BJ (cell line): ENCODE measurements around the gene BRD2. TPM values are rescaled to one million over a fixed set of nuclear protein-coding genes. Genes with fewer than 3 reads are reported as not detected.

Source experiments
- CTCF ChIA-PET: fragments of 350-600 bp; formaldehyde crosslinking; extraction: SDS; loops from one replicate; lab custom pipeline; 2021; ENCODE audit warnings: antibody characterized with exemption, inconsistent platforms; lab: Yijun Ruan, JAX
- POLR2A ChIA-PET: fragments of 300-600 bp; sonication (Branson Sonifier 250); formaldehyde crosslinking; extraction: SDS; loops from one replicate; lab custom pipeline; 2021; ENCODE audit warnings: antibody characterized with exemption; lab: Charles Lee
- DNase-seq: peaks from one replicate; pipeline ENCODE4 v3.0.0-alpha.2; 2011; ENCODE audit warnings: low read depth
- H3K27me3 ChIP-seq: 2 replicates; pipeline ENCODE4 v1.6.0; 2011; ENCODE audit warnings: low read length; ENCODE audit not compliant: control insufficient read depth, insufficient read depth
- H3K36me3 ChIP-seq: 2 replicates; pipeline ENCODE4 v1.5.1; 2011; ENCODE audit warnings: low read length; ENCODE audit not compliant: control insufficient read depth, insufficient read depth
- H3K4me3 ChIP-seq: 2 replicates; pipeline ENCODE4 v1.5.1; 2011; ENCODE audit warnings: low read depth, mild to moderate bottlenecking, control low read depth, low read length
- CTCF ChIP-seq: IDR thresholded peaks from 2 replicates; pipeline ENCODE4 v1.5.1; 2011; ENCODE audit warnings: low read depth, mild to moderate bottlenecking, control low read depth, inconsistent platforms, low read length, moderate library complexity; ENCODE audit not compliant: insufficient read depth
- polyA plus RNA-seq: library from polyadenylated mRNA; depleted of rRNA; stranded (reverse); fragments of >200 nt; gene quantifications from 2 replicates; pipeline ENCODE4 v1.2.3, GENCODE V29; 2011

BRD2 gene
- polyA plus RNA-seq, 1 experiment, result 128 TPM

DNA sequence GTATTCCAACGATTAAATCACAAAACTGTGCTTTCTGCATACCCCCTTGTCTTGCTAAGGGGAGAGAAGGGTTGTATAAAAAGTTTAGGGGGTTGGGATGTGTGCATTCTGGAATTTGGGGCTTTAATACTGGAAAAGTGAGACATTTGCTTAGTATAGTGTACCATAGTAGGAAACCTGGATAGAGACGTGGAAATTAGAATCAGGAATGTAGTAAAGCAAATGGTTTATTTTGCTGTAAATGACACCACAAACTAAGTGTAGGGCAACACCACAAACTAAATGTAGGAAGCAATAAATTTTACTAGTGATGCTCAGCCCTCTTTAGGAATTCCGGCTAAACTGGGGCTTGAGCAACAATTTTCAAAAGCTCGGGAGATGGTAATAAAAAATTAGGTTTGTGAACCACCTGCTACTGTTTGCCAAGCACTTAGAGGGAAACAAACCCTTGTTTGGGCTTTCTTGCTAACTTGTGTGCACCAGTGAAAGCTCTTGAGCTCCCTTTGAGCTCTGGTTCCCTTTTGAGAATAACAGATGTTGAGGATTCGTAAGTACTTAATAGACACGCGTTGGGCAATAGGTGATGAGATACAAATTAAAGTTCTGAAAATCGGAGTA is 13.8 kb downstream of the BRD2 start:
- no peak for DNase-seq
- CTCF ChIA-PET, result interaction anchor here (1.0 to 9.2 kb wide), 4 partner anchors 17 to 96 kb away, joined by 5 to 246 read pairs (median 24); no protein-coding TSS in a partner anchor

DNA sequence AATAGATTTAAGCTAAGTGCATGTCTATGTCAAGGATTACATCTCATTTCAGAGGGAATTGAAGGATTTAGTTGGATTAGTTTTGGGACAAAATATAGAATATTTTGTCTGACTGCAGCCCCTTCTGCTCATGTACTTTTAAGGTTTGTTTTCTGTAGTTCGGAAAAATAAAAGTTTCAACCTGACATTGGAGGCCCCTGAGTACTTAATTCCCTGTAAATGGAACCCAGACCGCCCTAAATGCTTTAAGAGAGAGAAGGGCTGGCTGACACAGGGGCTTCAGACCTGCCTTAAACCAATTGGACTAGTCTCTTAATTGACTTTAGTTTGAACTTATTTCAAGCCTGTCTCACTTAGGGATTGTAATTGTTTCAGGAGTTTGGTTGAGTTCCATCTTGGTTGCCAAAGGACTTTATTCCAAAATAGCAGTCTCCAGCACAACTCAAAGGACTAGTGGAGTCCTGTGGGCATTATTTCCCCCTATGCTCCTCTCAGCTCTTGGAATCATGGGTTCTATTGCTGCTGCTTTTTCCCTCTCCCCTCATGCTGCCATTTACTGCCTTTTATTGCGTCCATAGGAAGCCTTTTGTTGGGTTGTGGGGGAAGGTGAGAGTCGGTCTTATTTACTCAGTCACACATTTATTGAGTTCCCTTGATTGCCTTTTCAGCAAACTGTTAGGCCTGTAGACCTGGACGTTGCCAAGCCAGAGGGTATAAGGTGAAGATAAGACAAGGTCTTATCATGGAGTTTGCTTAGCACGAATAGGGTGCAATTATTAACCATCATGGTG is 14.5 kb downstream of the BRD2 start:
- Histone ChIP-seq H3K4me3 (no peak overlapping the region), H3K36me3 (peaks cover 24% of the 10 kb centered on the region), H3K27me3 (no peaks in the 10 kb centered on the region; the same call in 1 of the 2 replicates)
- ChIA-PET CTCF (interaction anchor here (1.0 to 9.2 kb wide), 10 partner anchors 10 to 129 kb away, joined by 3 to 246 read pairs (median 24); partner anchors contain the start of genes HLA-DMB and PSMB9), POLR2A (interaction anchor here (1.1 to 3.0 kb wide), 2 partner anchors 9 to 11 kb away, joined by 3 to 17 read pairs; no protein-coding TSS in a partner anchor)
- no peak for TF ChIP-seq CTCF
- no peak for DNase-seq

More for the DNA sequence above, 13.8 kb downstream of the BRD2 start:
- Histone ChIP-seq H3K36me3 (peaks cover 28% of the 10 kb centered on the region), H3K4me3 (no peak overlapping the region), H3K27me3 (no peaks in the 10 kb centered on the region; the same call in 1 of the 2 replicates)
- POLR2A ChIA-PET, result interaction anchor here (1.1 to 3.0 kb wide), 2 partner anchors 8 to 10 kb away, joined by 3 to 17 read pairs; no protein-coding TSS in a partner anchor
- TF ChIP-seq CTCF, result no peak

DNA sequence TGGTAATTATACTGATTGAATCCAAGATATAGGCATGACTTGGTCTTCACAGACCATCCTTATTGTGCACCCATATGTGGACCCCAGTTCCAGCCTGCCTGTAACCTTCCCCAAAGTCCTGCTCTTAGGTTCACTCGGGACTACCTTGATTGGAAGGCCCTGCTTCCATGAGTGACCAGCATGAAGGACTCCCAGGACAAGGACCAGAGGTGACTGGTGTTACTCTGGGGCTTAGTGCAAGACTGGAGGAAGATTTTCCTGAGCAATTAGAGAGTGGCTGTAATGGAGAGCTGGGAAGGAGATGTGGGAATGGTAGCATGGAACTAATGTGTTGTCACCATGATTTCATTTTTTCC is 15.1 kb downstream of the BRD2 start:
- TF ChIP-seq CTCF, result no peak
- ChIA-PET POLR2A (interaction anchor here (3.0 kb wide), 1 partner anchor 12 kb away, joined by 17 read pairs; no protein-coding TSS in a partner anchor), CTCF (interaction anchor here (0.7 to 9.2 kb wide), 17 partner anchors 10 to 141 kb away, joined by 3 to 246 read pairs (median 13); partner anchors contain the start of genes BRD2, HLA-DMA, HLA-DMB and PSMB8)

GRCh38 chr6:32983964-32984621 is 15.7 kb downstream of the BRD2 start:
- DNase-seq, result no peak
- Histone ChIP-seq H3K27me3 (no peaks in the 10 kb centered on the region; the same call in none of the 2 replicates), H3K4me3 (no peak overlapping the region), H3K36me3 (peaks cover 16% of the 10 kb centered on the region)
- no peak for TF ChIP-seq CTCF
- ChIA-PET POLR2A (interaction anchor here (1.0 to 3.0 kb wide), 2 partner anchors 12 to 90 kb away, joined by 3 to 17 read pairs; no protein-coding TSS in a partner anchor), CTCF (interaction anchor here (0.6 to 9.2 kb wide), 40 partner anchors 8 to 293 kb away, joined by 3 to 246 read pairs (median 4); partner anchors contain the start of genes B3GALT4, BRD2, HLA-DMA and HLA-DMB)

More for the DNA sequence above, 15.1 kb downstream of the BRD2 start:
- H3K27me3 ChIP-seq, result no peaks in the 10 kb centered on the region; the same call in none of the 2 replicates
- no peak overlapping the region for H3K4me3 ChIP-seq
- H3K36me3 ChIP-seq, result peaks cover 19% of the 10 kb centered on the region
- no peak for DNase-seq
